ENCODE measurements around the gene ITGB1.
A peak's percentile ranks its signal among the peaks of the same experiment; 100 is the strongest.
"Not testable (repeated sequence)": the region's sequence is repeated elsewhere in the genome, so short reads cannot be mapped to it uniquely, and the experiment has no call there.

Gene ITGB1

GRCh38 chr10:32929634-32930033 lies 28.4 kb downstream of the ITGB1 start:
- no peak for FAIRE-seq

- FAIRE-seq = no peak
Measured at GRCh38 chr10:32927750-32928149, 30.3 kb downstream of the ITGB1 start.

- no peak for FAIRE-seq
Measured at GRCh38 chr10:32923849-32924248, 34.2 kb downstream of the ITGB1 start.

- no peak for FAIRE-seq
Measured at GRCh38 chr10:32923134-32923533, 34.9 kb downstream of the ITGB1 start.

GRCh38 chr10:32922170-32922569 lies 35.9 kb downstream of the ITGB1 start:
- no peak for FAIRE-seq

GRCh38 chr10:32917817-32918216 lies 40.2 kb downstream of the ITGB1 start:
- FAIRE-seq = not testable (repeated sequence)

GRCh38 chr10:32911285-32912016 lies 46.6 kb downstream of the ITGB1 start:
- FAIRE-seq = no peak

- FAIRE-seq = not testable (repeated sequence)
Measured at GRCh38 chr10:32909970-32910369, 48.1 kb downstream of the ITGB1 start.

- FAIRE-seq = no peak
Measured at GRCh38 chr10:32909456-32909855, 48.6 kb downstream of the ITGB1 start.

- peak; percentile 19 for FAIRE-seq
Measured at GRCh38 chr10:32906595-32906994, 51.4 kb downstream of the ITGB1 start.

- no peak for FAIRE-seq
Measured at GRCh38 chr10:32905466-32905865, 52.6 kb downstream of the ITGB1 start.

- FAIRE-seq = no peak
Measured at GRCh38 chr10:32901815-32902214, 56.2 kb downstream of the ITGB1 start.

GRCh38 chr10:32895200-32895968 lies 62.6 kb downstream of the ITGB1 start:
- FAIRE-seq = not testable (repeated sequence)

GRCh38 chr10:32893916-32894664 lies 63.9 kb downstream of the ITGB1 start:
- FAIRE-seq = no peak

GRCh38 chr10:32893434-32893833 lies 64.6 kb downstream of the ITGB1 start:
- FAIRE-seq = no peak

GRCh38 chr10:32891261-32891660 lies 66.8 kb downstream of the ITGB1 start:
- FAIRE-seq = no peak

GRCh38 chr10:32890444-32890843 lies 67.6 kb downstream of the ITGB1 start:
- FAIRE-seq = no peak

- peak; percentile 56 for FAIRE-seq
Measured at GRCh38 chr10:32889631-32890212, 68.3 kb downstream of the ITGB1 start.

GRCh38 chr10:32888161-32888927 lies 69.7 kb downstream of the ITGB1 start:
- FAIRE-seq = no peak

GRCh38 chr10:32887481-32887880 lies 70.5 kb downstream of the ITGB1 start:
- FAIRE-seq = no peak

GRCh38 chr10:32882076-32882475 lies 76.0 kb downstream of the ITGB1 start:
- FAIRE-seq = no peak

- FAIRE-seq = no peak
Measured at GRCh38 chr10:32878646-32879045, 79.4 kb downstream of the ITGB1 start.

Data from G401.6 (cell line).